OCI-LY7 (cell line): ENCODE measurements around the gene TXNDC11. TPM values are rescaled to one million over a fixed set of nuclear protein-coding genes. Genes with fewer than 3 reads are reported as not detected.

ENCODE experiments used
- BruUV-seq: library from RNA; stranded (reverse); fragments of 400-500 nt; replicated peaks from 2 replicates; lab custom pipeline; 2021; lab: Mats Ljungman, UMichigan
- CTCF ChIA-PET: fragments of 300-600 bp; sonication (Branson Sonifier 250); formaldehyde crosslinking; loops from one replicate; lab custom pipeline; 2022; ENCODE audit warnings: antibody characterized with exemption; ENCODE audit not compliant: unreplicated experiment; lab: Charles Lee
- POLR2A ChIA-PET: fragments of 300-600 bp; sonication (Branson Sonifier 250); formaldehyde crosslinking; loops from one replicate; lab custom pipeline; 2022; ENCODE audit warnings: antibody characterized with exemption; lab: Charles Lee
- DNase-seq: peaks from one replicate; pipeline ENCODE4 v3.0.0-alpha.2; 2015; ENCODE audit warnings: low spot score
- H2AFZ ChIP-seq: fragments of 200-600 bp; sonication (generic), shearing (Covaris generic); 2 replicates; pipeline ENCODE4 v1.6.1; 2014; ENCODE audit warnings: mild to moderate bottlenecking, antibody characterized with exemption, low read length, moderate library complexity
- H3K27ac ChIP-seq: fragments of 200-600 bp; sonication (generic); 2 replicates; pipeline ENCODE4 v1.5.1; 2014; ENCODE audit warnings: mixed run types, low read depth, mild to moderate bottlenecking, moderate library complexity, low read length, inconsistent platforms; ENCODE audit not compliant: poor library complexity, severe bottlenecking
- H3K36me3 ChIP-seq: fragments of 200-600 bp; sonication (generic); 2 replicates; pipeline ENCODE4 v1.6.1; 2014; ENCODE audit warnings: mild to moderate bottlenecking, antibody characterized with exemption, low read length, moderate library complexity, mixed read lengths; ENCODE audit not compliant: insufficient read depth
- H3K4me1 ChIP-seq: fragments of 200-600 bp; sonication (generic); 2 replicates; pipeline ENCODE4 v1.5.1; 2014; ENCODE audit warnings: mild to moderate bottlenecking, low read length; ENCODE audit not compliant: insufficient read depth, poor library complexity, severe bottlenecking
- H3K4me2 ChIP-seq: fragments of 200-600 bp; sonication (generic); 2 replicates; pipeline ENCODE4 v1.6.1; 2014; ENCODE audit warnings: mild to moderate bottlenecking, low read length
- H3K4me3 ChIP-seq: fragments of 200-600 bp; sonication (generic); 2 replicates; pipeline ENCODE4 v1.5.1; 2014; ENCODE audit warnings: mild to moderate bottlenecking, low read depth, low read length; ENCODE audit not compliant: poor library complexity, severe bottlenecking
- H3K79me2 ChIP-seq: fragments of 200-600 bp; sonication (generic); 2 replicates; pipeline ENCODE4 v1.6.1; 2016; ENCODE audit warnings: low read depth, mild to moderate bottlenecking, low read length, moderate library complexity, mixed read lengths; ENCODE audit not compliant: insufficient read depth
- H3K9me2 ChIP-seq: fragments of 200-600 bp; sonication (generic); 2 replicates; pipeline ENCODE4 v1.6.1; 2016; ENCODE audit warnings: mild to moderate bottlenecking, low read length, mixed read lengths; ENCODE audit not compliant: insufficient read depth
- H3K9me3 ChIP-seq: fragments of 200-600 bp; sonication (generic); 2 replicates; pipeline ENCODE4 v1.6.1; 2014; ENCODE audit warnings: mild to moderate bottlenecking, mixed run types, low read length, mixed read lengths
- H4K20me1 ChIP-seq: fragments of 200-600 bp; sonication (generic); 2 replicates; pipeline ENCODE4 v1.6.1; 2014; ENCODE audit warnings: mild to moderate bottlenecking, antibody characterized with exemption, low read length, moderate library complexity, mixed read lengths; ENCODE audit not compliant: insufficient read depth
- EZH2phosphoT487 ChIP-seq: fragments of 200-600 bp; sonication (generic); IDR thresholded peaks from 2 replicates; pipeline ENCODE4 v1.6.1; 2018; ENCODE audit warnings: low read depth, borderline replicate concordance, mild to moderate bottlenecking, mixed run types, antibody characterized with exemption, low read length, moderate library complexity, mixed read lengths
- intact Hi-C: fragments of 100-400 bp; cut with micrococcal nuclease; formaldehyde crosslinking; loops from one replicate; pipeline ENCODE4 v1.10.0; 2022; ENCODE audit not compliant: unreplicated experiment
- total RNA-seq, 2 experiments: library from RNA; depleted of rRNA in 1 of 2; stranded (reverse); fragments of >200 nt in 1 of 2; shearing (Covaris generic) in 1 of 2; gene quantifications; 2 replicates each; pipeline ENCODE4 v1.2.3, GENCODE V29; 2014 to 2022
- TF ChIP-seq, protein P1 (sequence below): fragments of 200-600 bp; sonication (generic); conservative IDR thresholded peaks from 2 replicates; pipeline ENCODE4 v1.5.1; 2014; ENCODE audit warnings: mild to moderate bottlenecking, antibody characterized with exemption, low read length, moderate library complexity, mixed read lengths

Gene TXNDC11
- total RNA-seq, 2 experiments from 2014 or later = 88.6 to 96.0 TPM

DNA sequence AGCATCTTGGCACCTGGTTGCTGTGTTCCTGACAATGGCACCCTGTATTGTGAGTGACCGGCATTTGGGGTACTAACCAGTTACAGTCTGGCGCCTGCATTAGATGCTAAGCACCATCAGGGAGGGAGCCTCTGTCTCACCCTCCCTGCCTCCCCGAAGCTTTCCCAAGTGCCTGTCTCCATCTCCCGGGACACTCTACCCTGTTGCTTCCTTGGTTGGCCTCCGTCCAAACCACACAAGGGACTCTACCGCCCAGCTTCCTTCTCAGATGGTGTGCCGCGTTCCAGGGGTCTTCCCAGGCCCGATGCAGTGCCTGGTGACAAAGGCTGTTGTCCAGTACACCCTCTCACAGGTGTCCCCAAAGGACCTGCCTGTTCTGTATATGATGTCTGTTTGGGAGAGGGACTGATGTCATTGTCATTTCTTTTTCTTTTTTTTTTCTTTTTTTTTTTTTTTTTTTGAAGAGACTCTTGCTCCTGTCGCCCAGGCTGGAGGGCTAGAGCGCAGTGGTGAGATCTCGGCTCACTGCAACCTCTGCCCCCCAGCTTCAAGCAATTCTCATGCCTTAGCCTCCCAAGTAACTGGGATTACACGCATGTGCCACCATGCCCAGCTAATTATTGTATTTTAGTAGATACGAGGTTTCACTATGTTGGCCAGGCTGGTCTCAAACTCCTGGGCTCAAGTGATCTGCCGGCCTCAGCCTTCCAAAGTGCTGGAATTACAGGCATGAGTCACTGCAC lies 67.7 kb downstream of the TXNDC11 start:
- no peak overlapping the region for H2AFZ ChIP-seq
- peaks cover 56% of the 10 kb centered on the region for H3K79me2 ChIP-seq
- ChIA-PET POLR2A (interaction anchor here (1.1 kb wide), 1 partner anchor 59 kb away, joined by 3 read pairs; no protein-coding TSS in a partner anchor), CTCF (no interaction called here)
- DNase-seq = no peak
- no peak overlapping the region for H3K27ac ChIP-seq
- H3K9me2 ChIP-seq = no peaks in the 10 kb centered on the region
- intact Hi-C loops = no loop called here
- H4K20me1 ChIP-seq = peaks cover 5% of the 10 kb centered on the region; the same call in 1 of the 2 replicates
- peaks cover 50% of the 10 kb centered on the region for H3K36me3 ChIP-seq
- no TSS peak for BruUV-seq
- H3K9me3 ChIP-seq = no peaks in the 10 kb centered on the region
- no peak overlapping the region for H3K4me3 ChIP-seq
- H3K4me2 ChIP-seq = peak overlapping the region; percentile 22; the same call in 1 of the 2 replicates
- H3K4me1 ChIP-seq = peaks cover 99% of the 10 kb centered on the region
- no peak for TF ChIP-seq EZH2phosphoT487
- TF ChIP-seq, protein P1, sequence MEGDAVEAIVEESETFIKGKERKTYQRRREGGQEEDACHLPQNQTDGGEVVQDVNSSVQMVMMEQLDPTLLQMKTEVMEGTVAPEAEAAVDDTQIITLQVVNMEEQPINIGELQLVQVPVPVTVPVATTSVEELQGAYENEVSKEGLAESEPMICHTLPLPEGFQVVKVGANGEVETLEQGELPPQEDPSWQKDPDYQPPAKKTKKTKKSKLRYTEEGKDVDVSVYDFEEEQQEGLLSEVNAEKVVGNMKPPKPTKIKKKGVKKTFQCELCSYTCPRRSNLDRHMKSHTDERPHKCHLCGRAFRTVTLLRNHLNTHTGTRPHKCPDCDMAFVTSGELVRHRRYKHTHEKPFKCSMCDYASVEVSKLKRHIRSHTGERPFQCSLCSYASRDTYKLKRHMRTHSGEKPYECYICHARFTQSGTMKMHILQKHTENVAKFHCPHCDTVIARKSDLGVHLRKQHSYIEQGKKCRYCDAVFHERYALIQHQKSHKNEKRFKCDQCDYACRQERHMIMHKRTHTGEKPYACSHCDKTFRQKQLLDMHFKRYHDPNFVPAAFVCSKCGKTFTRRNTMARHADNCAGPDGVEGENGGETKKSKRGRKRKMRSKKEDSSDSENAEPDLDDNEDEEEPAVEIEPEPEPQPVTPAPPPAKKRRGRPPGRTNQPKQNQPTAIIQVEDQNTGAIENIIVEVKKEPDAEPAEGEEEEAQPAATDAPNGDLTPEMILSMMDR = no peak

DNA sequence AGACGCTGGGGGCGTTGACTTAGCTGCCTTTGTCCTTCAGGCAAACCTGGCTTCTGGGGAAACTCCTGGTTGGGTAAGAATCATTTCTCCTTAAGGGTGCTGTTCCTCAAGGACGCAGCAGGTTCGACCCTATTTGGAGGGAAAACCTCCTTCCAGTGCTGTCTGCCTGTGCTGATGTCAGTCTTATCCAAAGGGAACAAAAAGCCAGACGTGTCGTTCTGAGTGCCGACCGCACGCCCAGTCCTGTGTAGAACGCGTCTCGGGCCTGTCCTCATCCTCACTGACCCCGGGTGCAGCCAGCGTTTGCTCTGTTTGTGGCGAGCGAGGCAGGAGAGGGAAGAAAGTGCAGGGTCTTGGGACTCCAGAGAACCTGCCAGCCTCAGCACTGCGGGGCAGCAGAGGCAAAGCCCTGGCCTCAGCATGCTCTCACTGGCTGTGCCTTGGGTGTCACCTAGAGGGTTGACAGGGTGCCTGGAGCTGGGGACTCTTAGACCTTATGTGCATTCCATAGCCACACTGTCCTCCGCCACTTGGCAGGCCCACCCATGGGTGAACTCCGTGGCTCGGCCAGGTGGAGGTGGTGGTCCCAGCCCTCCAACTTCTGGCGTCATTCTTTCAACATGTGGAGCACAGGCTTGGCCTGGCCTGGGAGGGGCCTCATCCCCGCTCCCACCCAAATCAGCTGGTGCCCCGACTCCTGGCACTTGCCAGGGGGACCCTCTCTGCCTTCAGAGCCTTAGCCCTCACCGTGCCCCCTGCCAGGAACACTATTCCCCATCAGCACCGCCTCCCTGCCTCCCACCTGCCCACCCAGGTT lies 68.4 kb downstream of the TXNDC11 start:
- Histone ChIP-seq H3K9me3 (no peaks in the 10 kb centered on the region), H3K4me2 (0 out of 2 replicates have a peak overlapping the region, but pooled peaks have one; percentile 22), H3K4me1 (peaks cover 97% of the 10 kb centered on the region), H3K27ac (no peak overlapping the region), H3K79me2 (peaks cover 56% of the 10 kb centered on the region), H3K4me3 (no peak overlapping the region), H2AFZ (no peak overlapping the region), H3K9me2 (no peaks in the 10 kb centered on the region), H4K20me1 (peaks cover 5% of the 10 kb centered on the region; the same call in 1 of the 2 replicates), H3K36me3 (peaks cover 42% of the 10 kb centered on the region)
- TF ChIP-seq, protein P1 = 0 out of 2 replicates have a peak, but pooled peaks have one; percentile 28
- no peak for TF ChIP-seq EZH2phosphoT487
- ChIA-PET POLR2A (interaction anchor here (1.1 kb wide), 1 partner anchor 60 kb away, joined by 3 read pairs; no protein-coding TSS in a partner anchor), CTCF (no interaction called here)
- no peak for DNase-seq
- intact Hi-C loops = no loop called here
- BruUV-seq = no TSS peak
